ENCODE data around the gene RAD51B.
A peak's percentile ranks its signal among the peaks of the same experiment; 100 is the strongest.

The RAD51B gene

GRCh38 chr14:68376067-68376779, 556.6 kb downstream of the RAD51B start:
- H3K27me3 ChIP-seq (ENCODE audit: control insufficient read depth, insufficient read depth, low read length) = no peaks in the 10 kb centered on the region
- no peak overlapping the region for H3K4me3 ChIP-seq (ENCODE audit: low read depth, low read length)
- H3K36me3 ChIP-seq (ENCODE audit: control insufficient read depth, insufficient read depth, low read length) = no peaks in the 10 kb centered on the region
- H2AFZ ChIP-seq = no peak overlapping the region
- H3K79me2 ChIP-seq = no peaks in the 10 kb centered on the region
- no peaks in the 10 kb centered on the region for H3K4me1 ChIP-seq
- H3K9ac ChIP-seq = no peak overlapping the region
- H3K27ac ChIP-seq = no peak overlapping the region
- TF ChIP-seq, protein P1, sequence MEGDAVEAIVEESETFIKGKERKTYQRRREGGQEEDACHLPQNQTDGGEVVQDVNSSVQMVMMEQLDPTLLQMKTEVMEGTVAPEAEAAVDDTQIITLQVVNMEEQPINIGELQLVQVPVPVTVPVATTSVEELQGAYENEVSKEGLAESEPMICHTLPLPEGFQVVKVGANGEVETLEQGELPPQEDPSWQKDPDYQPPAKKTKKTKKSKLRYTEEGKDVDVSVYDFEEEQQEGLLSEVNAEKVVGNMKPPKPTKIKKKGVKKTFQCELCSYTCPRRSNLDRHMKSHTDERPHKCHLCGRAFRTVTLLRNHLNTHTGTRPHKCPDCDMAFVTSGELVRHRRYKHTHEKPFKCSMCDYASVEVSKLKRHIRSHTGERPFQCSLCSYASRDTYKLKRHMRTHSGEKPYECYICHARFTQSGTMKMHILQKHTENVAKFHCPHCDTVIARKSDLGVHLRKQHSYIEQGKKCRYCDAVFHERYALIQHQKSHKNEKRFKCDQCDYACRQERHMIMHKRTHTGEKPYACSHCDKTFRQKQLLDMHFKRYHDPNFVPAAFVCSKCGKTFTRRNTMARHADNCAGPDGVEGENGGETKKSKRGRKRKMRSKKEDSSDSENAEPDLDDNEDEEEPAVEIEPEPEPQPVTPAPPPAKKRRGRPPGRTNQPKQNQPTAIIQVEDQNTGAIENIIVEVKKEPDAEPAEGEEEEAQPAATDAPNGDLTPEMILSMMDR (IDR thresholded peaks at IDR 0.05) = no peak
- H3K4me2 ChIP-seq (ENCODE audit: low read length) = no peak overlapping the region
- no peaks in the 10 kb centered on the region for H3K9me3 ChIP-seq (ENCODE audit: control insufficient read depth, low read length)

DNA sequence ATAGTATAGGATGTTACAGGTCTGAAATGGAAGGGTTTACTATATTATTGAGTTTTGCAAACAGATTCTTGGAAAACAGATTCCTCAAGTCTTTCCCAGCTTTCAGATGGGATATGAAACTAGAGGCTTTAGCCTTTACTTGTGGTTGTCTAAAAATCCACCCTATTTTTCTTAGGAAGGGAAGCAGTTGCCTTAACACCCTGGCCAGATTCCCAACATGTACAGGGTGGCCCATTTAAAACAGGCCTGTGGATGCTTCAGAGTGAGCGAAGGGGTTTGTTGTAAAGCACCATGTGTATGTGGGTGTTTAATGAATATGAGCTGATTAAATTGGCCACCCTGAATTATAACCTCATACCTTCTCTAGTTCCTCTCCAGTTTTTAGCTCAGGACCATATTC, 557.4 kb downstream of the RAD51B start:
- no peak overlapping the region for H2AFZ ChIP-seq

DNA sequence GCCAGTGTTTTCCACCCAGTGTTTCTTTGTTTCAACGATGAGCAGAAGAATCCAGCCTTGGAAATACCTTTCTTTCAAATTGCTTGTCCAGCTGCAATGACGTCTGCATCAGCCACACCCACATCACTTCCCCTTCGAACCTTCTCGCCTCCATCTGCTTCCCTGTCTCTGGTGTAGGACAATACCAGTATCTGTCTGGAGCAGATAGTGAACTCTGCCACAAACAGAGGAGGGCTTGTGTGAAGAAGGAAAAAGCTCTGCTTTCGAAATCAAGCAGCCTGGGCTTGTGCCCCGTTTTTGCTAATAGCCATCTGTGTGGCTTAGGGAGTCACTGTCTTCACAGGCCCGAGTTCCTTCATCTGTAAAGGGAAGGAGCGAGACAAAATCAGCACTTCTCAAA, 557.9 kb downstream of the RAD51B start:
- no peak overlapping the region for H3K4me2 ChIP-seq (ENCODE audit: low read length)
- H3K9ac ChIP-seq = no peak overlapping the region
- H3K4me3 ChIP-seq (ENCODE audit: low read depth, low read length) = no peak overlapping the region
- no peak overlapping the region for H3K27ac ChIP-seq
- H3K4me1 ChIP-seq = no peaks in the 10 kb centered on the region
- no peaks in the 10 kb centered on the region for H3K36me3 ChIP-seq (ENCODE audit: control insufficient read depth, insufficient read depth, low read length)
- no peaks in the 10 kb centered on the region for H3K79me2 ChIP-seq
- no peaks in the 10 kb centered on the region for H3K9me3 ChIP-seq (ENCODE audit: control insufficient read depth, low read length)
- H3K27me3 ChIP-seq (ENCODE audit: control insufficient read depth, insufficient read depth, low read length) = no peaks in the 10 kb centered on the region
- no peak overlapping the region for H2AFZ ChIP-seq
- TF ChIP-seq, protein P1 (IDR thresholded peaks at IDR 0.05) = no peak

More for the DNA sequence above, 557.4 kb downstream of the RAD51B start:
- Histone ChIP-seq H3K27me3 (ENCODE audit: control insufficient read depth, insufficient read depth, low read length) (no peaks in the 10 kb centered on the region), H3K4me1 (no peaks in the 10 kb centered on the region), H3K9ac (no peak overlapping the region), H3K9me3 (ENCODE audit: control insufficient read depth, low read length) (no peaks in the 10 kb centered on the region), H3K79me2 (no peaks in the 10 kb centered on the region), H3K36me3 (ENCODE audit: control insufficient read depth, insufficient read depth, low read length) (no peaks in the 10 kb centered on the region), H3K4me2 (ENCODE audit: low read length) (no peak overlapping the region), H3K4me3 (ENCODE audit: low read depth, low read length) (no peak overlapping the region), H3K27ac (peak overlapping the region; percentile 3)
- TF ChIP-seq, protein P1 (IDR thresholded peaks at IDR 0.05) = no peak

DNA sequence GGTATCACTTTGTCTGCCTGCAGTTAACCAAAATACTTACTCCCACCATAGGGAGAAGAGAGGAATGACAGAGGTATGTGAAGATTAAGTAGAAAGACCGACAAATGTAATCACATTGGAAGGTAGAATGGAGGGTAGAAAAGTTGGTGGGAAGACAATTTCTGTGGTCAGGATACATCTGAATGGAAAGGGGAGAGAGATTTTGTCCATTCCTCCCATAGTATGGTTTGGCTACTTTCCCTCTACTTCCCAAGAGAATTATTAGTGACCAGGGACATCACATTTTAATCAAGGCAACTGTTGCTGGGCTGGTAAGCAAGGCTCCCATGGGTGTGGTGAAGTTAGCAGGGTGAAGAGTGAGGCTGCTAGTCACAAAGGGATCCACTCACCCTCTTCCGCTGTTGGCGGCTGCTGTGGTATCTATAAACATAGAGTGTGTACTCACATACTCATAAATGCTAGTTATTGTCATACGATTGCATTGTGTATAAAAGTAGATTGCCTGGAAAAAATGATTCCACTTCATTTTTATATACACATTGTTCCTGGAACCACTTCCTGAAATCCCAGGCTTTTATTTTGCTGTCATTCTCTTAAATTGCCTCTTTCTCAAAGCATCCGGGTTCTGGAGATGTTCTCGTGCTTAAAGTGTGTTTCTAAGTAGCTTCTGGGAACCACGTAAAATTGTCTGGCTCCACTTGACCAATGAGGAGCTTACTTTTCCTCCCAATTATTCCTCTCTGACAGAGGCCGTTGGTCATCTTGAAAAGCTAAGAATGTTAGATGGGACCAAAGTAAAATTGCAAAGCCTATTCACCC, 560.1 kb downstream of the RAD51B start:
- TF ChIP-seq, protein P1 (IDR thresholded peaks at IDR 0.05) = no peak
- Histone ChIP-seq H3K9ac (no peak overlapping the region), H3K36me3 (ENCODE audit: control insufficient read depth, insufficient read depth, low read length) (no peaks in the 10 kb centered on the region), H3K27ac (peak overlapping the region; percentile 43), H2AFZ (no peak overlapping the region), H3K4me1 (no peaks in the 10 kb centered on the region), H3K4me2 (ENCODE audit: low read length) (no peak overlapping the region), H3K9me3 (ENCODE audit: control insufficient read depth, low read length) (no peaks in the 10 kb centered on the region), H3K27me3 (ENCODE audit: control insufficient read depth, insufficient read depth, low read length) (no peaks in the 10 kb centered on the region), H3K79me2 (no peaks in the 10 kb centered on the region), H3K4me3 (ENCODE audit: low read depth, low read length) (no peak overlapping the region)

Data from parathyroid adenoma (tissue), 2 donors.